ENCODE data around the gene CRYL1. TPM values are rescaled to one million over a fixed set of nuclear protein-coding genes. Genes with fewer than 3 reads are reported as not detected.

Gene CRYL1
- polyA plus RNA-seq, 2 of the 4 experiments (the other 2 are of a cell fraction) = 4.1 to 17.4 TPM

- no peak for TF ChIP-seq MYC (IDR thresholded peaks at IDR 0.05; ENCODE audit: borderline replicate concordance, low read length)
- TF ChIP-seq TP53 (CRISPR knock-in tag; IDR thresholded peaks at IDR 0.05) = no peak
- TF ChIP-seq MAX (IDR thresholded peaks at IDR 0.05) = no peak
- no peak for TF ChIP-seq KDM1A (IDR thresholded peaks at IDR 0.05; ENCODE audit: low read depth)
- no peak for TF ChIP-seq KDM5A (IDR thresholded peaks at IDR 0.05)
- TF ChIP-seq CTCF (IDR thresholded peaks at IDR 0.05) = no peak
- TF ChIP-seq PHF8 (IDR thresholded peaks at IDR 0.05; ENCODE audit: borderline replicate concordance, low read depth) = no peak
- no peak for TF ChIP-seq ATOH8 (CRISPR knock-in tag; IDR thresholded peaks at IDR 0.05; ENCODE audit: low read depth)
- no peak for TF ChIP-seq ZSCAN20 (CRISPR knock-in tag; IDR thresholded peaks at IDR 0.05)
- no peak for TF ChIP-seq ELK1 (IDR thresholded peaks at IDR 0.05; ENCODE audit: low read depth, low read length)
- no peak for TF ChIP-seq ZFP36 (IDR thresholded peaks at IDR 0.05; ENCODE audit: borderline replicate concordance, partially characterized antibody)
- no peak for TF ChIP-seq RARB (CRISPR knock-in tag; IDR thresholded peaks at IDR 0.05)
- no peak for TF ChIP-seq HOXB5 (CRISPR knock-in tag; IDR thresholded peaks at IDR 0.05)
- no peak for TF ChIP-seq JUNB (IDR thresholded peaks at IDR 0.05)
- TF ChIP-seq EHMT2 (IDR thresholded peaks at IDR 0.05; ENCODE audit: low read depth) = no peak
- Histone ChIP-seq H3K4me3 (no peak overlapping the region), H3K9me3 (no peaks in the 10 kb centered on the region), H3K27ac (no peak overlapping the region), H3K4me1 (no peaks in the 10 kb centered on the region), H3K4me2 (no peak overlapping the region)
- WGBS (ENCODE audit: missing lambda C conversion rate) = 84% methylated on average over 10 of the region's 10 CpGs
- DNase-seq (ENCODE audit: low read depth in 1 of 2, low spot score in 1 of 2) = no peak
- ChIA-PET POLR2A (no interaction called here), CTCF (no interaction called here)
- no peak for FAIRE-seq
- ATAC-seq = no peak
Measured at GRCh38 chr13:20512042-20512683, 13.5 kb downstream of the CRYL1 start.

GRCh38 chr13:20506696-20507095 is 19.0 kb downstream of the CRYL1 start:
- FAIRE-seq = no peak
- ChIA-PET CTCF (interaction anchor here (0.6 to 3.7 kb wide), 2 partner anchors 11 to 275 kb away, joined by 3 to 17 read pairs; no protein-coding TSS in a partner anchor), POLR2A (no interaction called here)
- TF ChIP-seq TP53 (CRISPR knock-in tag; IDR thresholded peaks at IDR 0.05) (no peak), HES2 (IDR thresholded peaks at IDR 0.05) (no peak), FOXS1 (CRISPR knock-in tag; IDR thresholded peaks at IDR 0.05) (no peak), NPAS2 (CRISPR knock-in tag; IDR thresholded peaks at IDR 0.05; ENCODE audit: borderline replicate concordance) (no peak), GATA3 (IDR thresholded peaks at IDR 0.05; ENCODE audit: borderline replicate concordance) (no peak), ZSCAN20 (CRISPR knock-in tag; IDR thresholded peaks at IDR 0.05) (no peak), CBX8 (IDR thresholded peaks at IDR 0.05) (no peak)
- Histone ChIP-seq H3K4me1 (no peaks in the 10 kb centered on the region), H3K27ac (no peak overlapping the region), H3K9me3 (no peaks in the 10 kb centered on the region), H3K4me3 (no peak overlapping the region), H3K4me2 (no peak overlapping the region)
- ATAC-seq = no peak
- no peak for DNase-seq (ENCODE audit: low read depth in 1 of 2, low spot score in 1 of 2)
- 91% methylated on average over 4 of the region's 4 CpGs for WGBS (ENCODE audit: missing lambda C conversion rate)
